SK-N-MC (cell line): ENCODE measurements around the gene HNF1A.

Experiments used
- EZH2 ChIP-seq: fragments of 200-600 bp; sonication (generic); IDR thresholded peaks from one replicate; pipeline ENCODE4 v1.6.1; 2017; ENCODE audit warnings: antibody characterized with exemption
- FOXP2 ChIP-seq: optimal IDR thresholded peaks from 2 replicates; pipeline ENCODE3; 2011; ENCODE audit warnings: mild to moderate bottlenecking, moderate library complexity; ENCODE audit not compliant: insufficient read depth; ENCODE audit errors: extremely low read length, control extremely low read depth
- POLR2AphosphoS5 ChIP-seq: IDR thresholded peaks from 2 replicates; pipeline ENCODE4 v1.6.1; 2012; ENCODE audit warnings: mild to moderate bottlenecking, low read depth, low read length, borderline replicate concordance

- TF ChIP-seq EZH2 = no peak
- TF ChIP-seq POLR2AphosphoS5 = no peak
- no peak for TF ChIP-seq FOXP2
Measured at GRCh38 chr12:121025442-121026226, 47.3 kb downstream of the HNF1A start.
